SK-N-SH (cell line): ENCODE measurements around the gene THBS1. TPM values are rescaled to one million over a fixed set of nuclear protein-coding genes. Genes with fewer than 3 reads are reported as not detected.

Experiments used
- CTCF ChIA-PET: fragments of 300-600, 350-600 bp; formaldehyde crosslinking; extraction: SDS; loops from one replicate; lab custom pipeline; 2021; lab: Yijun Ruan, JAX
- POLR2A ChIA-PET: fragments of 350-600 bp; sonication (Branson Sonifier 250); formaldehyde crosslinking; extraction: SDS; loops from one replicate; lab custom pipeline; 2020; ENCODE audit warnings: antibody characterized with exemption, inconsistent platforms; lab: Yijun Ruan, JAX
- DNase-seq: peaks from one replicate; pipeline ENCODE4 v3.0.0; 2012
- H2AFZ ChIP-seq: fragments of 200-600 bp; sonication (generic); 2 replicates; pipeline ENCODE4 v1.8.1; 2016; ENCODE audit warnings: antibody characterized with exemption, mild to moderate bottlenecking, low read depth
- H3F3A ChIP-seq: fragments of 200-600 bp; sonication (generic); replicated peaks from 2 replicates; pipeline ENCODE3; 2016; ENCODE audit warnings: antibody characterized with exemption, mild to moderate bottlenecking; ENCODE audit not compliant: insufficient read depth
- H3K27ac ChIP-seq, 2 experiments: fragments of 200-500 bp in 1 of 2; fragments of 200-600 bp in 1 of 2; sonication (Bioruptor generic) in 1 of 2; sonication (generic), shearing (Covaris generic) in 1 of 2; 2 replicates each; pipeline versions ENCODE4 v1.5.1 to v1.6.1; 2014 to 2016; ENCODE audit warnings: low read depth in 2 of 2, inconsistent platforms in 1 of 2, low read length in 1 of 2, mild to moderate bottlenecking in 1 of 2, mixed read lengths in 1 of 2
- H3K27me3 ChIP-seq: fragments of 200-600 bp; sonication (generic), shearing (Covaris generic); 2 replicates; pipeline ENCODE4 v1.6.1; 2016; ENCODE audit warnings: mixed run types; ENCODE audit not compliant: insufficient read depth
- H3K36me3 ChIP-seq, 2 experiments: fragments of 200-500 bp in 1 of 2; fragments of 200-600 bp in 1 of 2; sonication (Bioruptor generic) in 1 of 2; sonication (generic) in 1 of 2; replicated peaks in 1 of 2; 2 replicates each; pipeline versions ENCODE3 to v1.5.1; 2014 to 2016; ENCODE audit warnings: low read length in 1 of 2, mild to moderate bottlenecking in 1 of 2; ENCODE audit not compliant: insufficient read depth in 2 of 2, control insufficient read depth in 1 of 2
- H3K4me1 ChIP-seq, 2 experiments: fragments of 200-500 bp in 1 of 2; fragments of 200-600 bp in 1 of 2; sonication (Bioruptor generic) in 1 of 2; sonication (generic), shearing (Covaris generic) in 1 of 2; 2 replicates each; pipeline versions ENCODE4 v1.5.1 to v1.6.1; 2014 to 2016; ENCODE audit warnings: low read depth in 1 of 2, low read length in 1 of 2, mixed run types in 1 of 2; ENCODE audit not compliant: insufficient read depth in 2 of 2, control insufficient read depth in 1 of 2
- H3K4me2 ChIP-seq: fragments of 200-600 bp; sonication (generic), shearing (Covaris generic); 2 replicates; pipeline ENCODE4 v1.6.1; 2017; ENCODE audit warnings: mixed run types
- H3K4me3 ChIP-seq, 2 experiments: fragments of 200-500 bp in 1 of 2; fragments of 200-600 bp in 1 of 2; sonication (Bioruptor generic) in 1 of 2; sonication (generic), shearing (Covaris generic) in 1 of 2; 2 replicates each; pipeline versions ENCODE4 v1.5.1 to v1.8.1; 2014 to 2016; ENCODE audit warnings: low read depth in 2 of 2, inconsistent platforms in 1 of 2, low read length in 1 of 2, mild to moderate bottlenecking in 1 of 2, mixed read lengths in 1 of 2, moderate library complexity in 1 of 2
- H3K79me2 ChIP-seq: fragments of 200-600 bp; sonication (generic); 2 replicates; pipeline ENCODE4 v1.8.1; 2017; ENCODE audit warnings: mild to moderate bottlenecking; ENCODE audit not compliant: insufficient read depth
- H3K9ac ChIP-seq: fragments of 200-600 bp; sonication (generic); 2 replicates; pipeline ENCODE4 v1.6.1; 2017; ENCODE audit warnings: mixed run types
- H3K9me2 ChIP-seq: fragments of 200-600 bp; sonication (generic); 2 replicates; pipeline ENCODE4 v1.6.1; 2017; ENCODE audit warnings: mixed run types
- H3K9me3 ChIP-seq: fragments of 200-600 bp; sonication (generic); 2 replicates; pipeline ENCODE4 v1.6.1; 2017; ENCODE audit warnings: mixed run types, mild to moderate bottlenecking, moderate library complexity
- H4K20me1 ChIP-seq: fragments of 200-600 bp; sonication (generic); 2 replicates; pipeline ENCODE4 v1.6.1; 2017; ENCODE audit warnings: mild to moderate bottlenecking, mixed run types; ENCODE audit not compliant: insufficient read depth
- EP300 ChIP-seq, 2 experiments: IDR thresholded peaks; 2 replicates each; pipeline versions ENCODE4 v1.4.0 to v1.6.1; 2012; ENCODE audit warnings: borderline replicate concordance in 1 of 2, low read depth in 1 of 2, low read length in 1 of 2
- EZH2phosphoT487 ChIP-seq: fragments of 200-600 bp; sonication (generic); IDR thresholded peaks from 2 replicates; pipeline ENCODE4 v1.6.1; 2017; ENCODE audit warnings: low read depth, mixed run types, mild to moderate bottlenecking, antibody characterized with exemption, moderate library complexity, borderline replicate concordance
- FOSL2 ChIP-seq: IDR thresholded peaks from 2 replicates; pipeline ENCODE4 v1.4.0; 2012; ENCODE audit warnings: low read depth, mild to moderate bottlenecking, moderate library complexity, borderline replicate concordance
- MEF2A ChIP-seq: IDR thresholded peaks from 2 replicates; pipeline ENCODE4 v1.4.0; 2012; ENCODE audit warnings: low read depth, borderline replicate concordance
- MXI1 ChIP-seq: IDR thresholded peaks from 2 replicates; pipeline ENCODE4 v1.6.1; 2012; ENCODE audit warnings: mild to moderate bottlenecking, low read depth, low read length, improper control_type of control experiment
- NFIC ChIP-seq: IDR thresholded peaks from 2 replicates; pipeline ENCODE4 v1.4.0; 2012; ENCODE audit warnings: borderline replicate concordance
- NRF1 ChIP-seq: IDR thresholded peaks from 2 replicates; pipeline ENCODE4 v1.6.1; 2012; ENCODE audit warnings: low read depth, mild to moderate bottlenecking, low read length
- POLR2AphosphoS5 ChIP-seq: IDR thresholded peaks from 2 replicates; pipeline ENCODE4 v1.6.1; 2012; ENCODE audit warnings: low read depth, low read length
- RAD21 ChIP-seq: IDR thresholded peaks from 2 replicates; pipeline ENCODE4 v1.6.1; 2012; ENCODE audit warnings: mild to moderate bottlenecking, low read length
- TAF1 ChIP-seq: IDR thresholded peaks from 2 replicates; pipeline ENCODE4 v1.6.1; 2012; ENCODE audit warnings: low read depth, mild to moderate bottlenecking, low read length, moderate library complexity, borderline replicate concordance
- TEAD4 ChIP-seq: IDR thresholded peaks from 2 replicates; pipeline ENCODE4 v1.4.0; 2012; ENCODE audit warnings: mild to moderate bottlenecking, borderline replicate concordance; ENCODE audit not compliant: insufficient read depth
- WGBS: methylation state at CpG from one replicate; pipeline ENCODE4 v1.1.6; 2017; ENCODE audit warnings: low lambda C conversion rate; 5-methylcytosine and 5-hydroxymethylcytosine counted together
- polyA plus RNA-seq, 3 experiments: library from polyadenylated mRNA; depleted of rRNA; stranded (reverse); fragments of >200 nt; gene quantifications; 2 replicates each; pipeline ENCODE4 v1.2.3, GENCODE V29; 2012
- TF ChIP-seq, protein P1 (sequence below): IDR thresholded peaks from 2 replicates; pipeline ENCODE4 v1.6.1; 2012; ENCODE audit warnings: mild to moderate bottlenecking, low read depth, low read length, moderate library complexity
- TF ChIP-seq, protein P2 (sequence below): IDR thresholded peaks from 2 replicates; pipeline ENCODE4 v1.4.0; 2012; ENCODE audit warnings: low read depth, borderline replicate concordance
- TF ChIP-seq, protein P3 (sequence below): fragments of 150-350 bp; IDR thresholded peaks from 2 replicates; pipeline ENCODE4 v1.6.1; 2017; ENCODE audit warnings: antibody characterized with exemption, low read length, low read depth, borderline replicate concordance

THBS1 gene
- polyA plus RNA-seq, 1 of the 3 experiments (the other 2 are of a cell fraction), result 117 TPM

DNA sequence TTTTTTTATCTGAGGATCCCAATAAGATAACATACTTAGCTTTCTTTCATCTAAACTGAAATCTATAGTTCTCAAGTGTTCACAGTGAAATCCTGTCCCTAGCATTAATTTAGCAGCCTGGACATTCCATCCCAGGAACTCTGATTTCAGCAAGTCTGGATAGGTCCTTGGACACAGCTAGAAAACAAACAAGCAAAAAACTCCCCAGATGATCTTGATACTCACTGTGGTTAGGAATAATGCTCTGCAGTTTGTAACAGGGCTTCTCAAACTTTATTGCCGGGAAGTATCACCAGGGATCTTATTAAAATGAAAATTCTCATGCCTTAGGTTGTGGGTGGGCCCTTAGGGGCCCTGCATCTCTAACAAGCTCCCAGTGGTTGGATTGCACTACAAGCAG lies 24.3 kb downstream of the THBS1 start (continued):
- TF ChIP-seq, protein P1, sequence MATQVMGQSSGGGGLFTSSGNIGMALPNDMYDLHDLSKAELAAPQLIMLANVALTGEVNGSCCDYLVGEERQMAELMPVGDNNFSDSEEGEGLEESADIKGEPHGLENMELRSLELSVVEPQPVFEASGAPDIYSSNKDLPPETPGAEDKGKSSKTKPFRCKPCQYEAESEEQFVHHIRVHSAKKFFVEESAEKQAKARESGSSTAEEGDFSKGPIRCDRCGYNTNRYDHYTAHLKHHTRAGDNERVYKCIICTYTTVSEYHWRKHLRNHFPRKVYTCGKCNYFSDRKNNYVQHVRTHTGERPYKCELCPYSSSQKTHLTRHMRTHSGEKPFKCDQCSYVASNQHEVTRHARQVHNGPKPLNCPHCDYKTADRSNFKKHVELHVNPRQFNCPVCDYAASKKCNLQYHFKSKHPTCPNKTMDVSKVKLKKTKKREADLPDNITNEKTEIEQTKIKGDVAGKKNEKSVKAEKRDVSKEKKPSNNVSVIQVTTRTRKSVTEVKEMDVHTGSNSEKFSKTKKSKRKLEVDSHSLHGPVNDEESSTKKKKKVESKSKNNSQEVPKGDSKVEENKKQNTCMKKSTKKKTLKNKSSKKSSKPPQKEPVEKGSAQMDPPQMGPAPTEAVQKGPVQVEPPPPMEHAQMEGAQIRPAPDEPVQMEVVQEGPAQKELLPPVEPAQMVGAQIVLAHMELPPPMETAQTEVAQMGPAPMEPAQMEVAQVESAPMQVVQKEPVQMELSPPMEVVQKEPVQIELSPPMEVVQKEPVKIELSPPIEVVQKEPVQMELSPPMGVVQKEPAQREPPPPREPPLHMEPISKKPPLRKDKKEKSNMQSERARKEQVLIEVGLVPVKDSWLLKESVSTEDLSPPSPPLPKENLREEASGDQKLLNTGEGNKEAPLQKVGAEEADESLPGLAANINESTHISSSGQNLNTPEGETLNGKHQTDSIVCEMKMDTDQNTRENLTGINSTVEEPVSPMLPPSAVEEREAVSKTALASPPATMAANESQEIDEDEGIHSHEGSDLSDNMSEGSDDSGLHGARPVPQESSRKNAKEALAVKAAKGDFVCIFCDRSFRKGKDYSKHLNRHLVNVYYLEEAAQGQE, result no peak
- TF ChIP-seq, protein P2, sequence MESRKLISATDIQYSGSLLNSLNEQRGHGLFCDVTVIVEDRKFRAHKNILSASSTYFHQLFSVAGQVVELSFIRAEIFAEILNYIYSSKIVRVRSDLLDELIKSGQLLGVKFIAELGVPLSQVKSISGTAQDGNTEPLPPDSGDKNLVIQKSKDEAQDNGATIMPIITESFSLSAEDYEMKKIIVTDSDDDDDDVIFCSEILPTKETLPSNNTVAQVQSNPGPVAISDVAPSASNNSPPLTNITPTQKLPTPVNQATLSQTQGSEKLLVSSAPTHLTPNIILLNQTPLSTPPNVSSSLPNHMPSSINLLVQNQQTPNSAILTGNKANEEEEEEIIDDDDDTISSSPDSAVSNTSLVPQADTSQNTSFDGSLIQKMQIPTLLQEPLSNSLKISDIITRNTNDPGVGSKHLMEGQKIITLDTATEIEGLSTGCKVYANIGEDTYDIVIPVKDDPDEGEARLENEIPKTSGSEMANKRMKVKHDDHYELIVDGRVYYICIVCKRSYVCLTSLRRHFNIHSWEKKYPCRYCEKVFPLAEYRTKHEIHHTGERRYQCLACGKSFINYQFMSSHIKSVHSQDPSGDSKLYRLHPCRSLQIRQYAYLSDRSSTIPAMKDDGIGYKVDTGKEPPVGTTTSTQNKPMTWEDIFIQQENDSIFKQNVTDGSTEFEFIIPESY, result no peak
- no peak for TF ChIP-seq EP300 (IDR thresholded peaks at IDR 0.05; ENCODE audit: borderline replicate concordance in 1 of 2, low read depth in 1 of 2, low read length in 1 of 2)
- no peak for TF ChIP-seq EZH2phosphoT487
- no peak for TF ChIP-seq NRF1

DNA sequence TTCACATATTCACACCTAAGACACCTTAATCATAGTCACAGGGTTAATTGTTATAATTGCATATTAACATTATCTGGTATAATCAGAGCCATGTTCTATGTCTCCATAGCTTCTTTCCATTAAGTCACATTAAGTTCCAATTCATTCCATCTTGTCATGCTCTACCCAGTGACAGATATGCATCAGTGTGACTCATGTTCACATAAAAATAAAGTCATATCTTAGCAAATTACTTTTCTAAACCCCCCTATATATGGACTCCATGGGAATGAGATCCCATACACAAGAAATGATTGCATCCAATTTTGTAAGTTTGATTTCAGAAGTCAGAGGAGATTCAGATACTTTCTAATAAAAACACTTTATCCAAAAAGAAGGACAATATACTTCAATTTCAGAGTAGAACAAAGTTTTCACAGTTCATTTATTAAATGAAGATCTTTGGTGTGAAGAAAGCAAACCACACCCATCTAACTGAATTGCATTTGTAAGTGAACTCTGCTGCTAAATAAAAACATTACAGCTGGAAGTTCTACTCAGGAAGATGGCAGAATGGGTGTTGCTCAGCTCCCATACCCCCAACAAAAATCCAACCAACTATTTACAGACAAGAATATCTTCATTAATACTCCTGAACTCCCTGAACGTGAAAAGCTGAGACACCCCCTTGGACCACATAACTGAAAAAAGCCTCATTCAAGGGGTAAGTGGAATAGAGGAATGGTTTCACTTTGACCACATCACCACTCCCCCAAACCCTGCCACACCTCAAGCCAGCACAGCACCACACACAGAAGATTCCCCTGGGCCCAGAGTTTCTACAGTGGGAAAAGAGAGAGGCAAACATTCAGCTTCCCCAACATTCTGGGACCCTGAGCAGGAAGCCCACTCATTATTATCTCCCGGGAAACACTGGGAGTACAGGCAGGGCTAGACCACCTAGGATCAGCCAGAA lies 27.6 kb downstream of the THBS1 start:
- TF ChIP-seq TAF1 (no peak), POLR2AphosphoS5 (no peak), RAD21 (no peak), NFIC (no peak), NRF1 (no peak), MEF2A (no peak), TEAD4 (no peak), MXI1 (no peak), FOSL2 (no peak)
- TF ChIP-seq, protein P3, sequence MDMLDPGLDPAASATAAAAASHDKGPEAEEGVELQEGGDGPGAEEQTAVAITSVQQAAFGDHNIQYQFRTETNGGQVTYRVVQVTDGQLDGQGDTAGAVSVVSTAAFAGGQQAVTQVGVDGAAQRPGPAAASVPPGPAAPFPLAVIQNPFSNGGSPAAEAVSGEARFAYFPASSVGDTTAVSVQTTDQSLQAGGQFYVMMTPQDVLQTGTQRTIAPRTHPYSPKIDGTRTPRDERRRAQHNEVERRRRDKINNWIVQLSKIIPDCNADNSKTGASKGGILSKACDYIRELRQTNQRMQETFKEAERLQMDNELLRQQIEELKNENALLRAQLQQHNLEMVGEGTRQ, result no peak
- TF ChIP-seq, protein P1, result no peak
- no peak overlapping the region for H3K9ac ChIP-seq
- ChIA-PET POLR2A (no interaction called here), CTCF (interaction anchor here (0.9 to 2.2 kb wide), 5 partner anchors 10 to 1131 kb away, joined by 3 to 8 read pairs (median 3); partner anchors contain the start of gene THBS1)
- no peaks in the 10 kb centered on the region for H3K79me2 ChIP-seq
- H2AFZ ChIP-seq, result no peak overlapping the region
- no peak for DNase-seq
- H3K27me3 ChIP-seq, result no peaks in the 10 kb centered on the region
- peaks cover 0 to 13% of the 10 kb centered on the region in 2 experiments for H3K36me3 ChIP-seq
- H3K4me1 ChIP-seq, result no peaks in the 10 kb centered on the region
- 88% methylated on average over 2 of the region's 2 CpGs for WGBS
- peaks cover 20% of the 10 kb centered on the region; the same call in 1 of the 2 replicates for H3K9me3 ChIP-seq
- no peaks in the 10 kb centered on the region for H3K9me2 ChIP-seq
- no peaks in the 10 kb centered on the region for H4K20me1 ChIP-seq
- H3K4me2 ChIP-seq, result no peak overlapping the region
- H3K27ac ChIP-seq, result no peak overlapping the region
- peaks cover 4% of the 10 kb centered on the region for H3F3A ChIP-seq
- no peak overlapping the region for H3K4me3 ChIP-seq
